MM.1S (cell line): ENCODE measurements around the gene DENND5B.
A peak's percentile ranks its signal among the peaks of the same experiment; 100 is the strongest.
"Not testable (repeated sequence)": the region's sequence is repeated elsewhere in the genome, so short reads cannot be mapped to it uniquely, and the experiment has no call there.

ENCODE experiments used
- DNase-seq: peaks from one replicate; pipeline ENCODE4 v3.0.0-alpha.2; 2015
- H2AFZ ChIP-seq: fragments of 300-600 bp; sonication (generic); 2 replicates; pipeline ENCODE4 v1.6.0; 2016; ENCODE audit warnings: antibody characterized with exemption, low read length
- H3F3A ChIP-seq: fragments of 300-600 bp; sonication (generic); 2 replicates; pipeline ENCODE4 v1.6.1; 2016; ENCODE audit warnings: mild to moderate bottlenecking, antibody characterized with exemption, low read length, moderate library complexity, mixed read lengths; ENCODE audit not compliant: insufficient read depth
- H3K27ac ChIP-seq: fragments of 300-600 bp; sonication (generic); 2 replicates; pipeline ENCODE4 v1.5.1; 2016; ENCODE audit warnings: mild to moderate bottlenecking, low read length
- H3K27me3 ChIP-seq: fragments of 300-600 bp; sonication (generic); replicated peaks from 2 replicates; pipeline ENCODE4 v1.6.0; 2016; ENCODE audit warnings: low read length; ENCODE audit not compliant: insufficient read depth
- H3K36me3 ChIP-seq: fragments of 300-600 bp; sonication (generic); replicated peaks from 2 replicates; pipeline ENCODE4 v1.6.1; 2016; ENCODE audit warnings: mild to moderate bottlenecking, low read length, mixed read lengths; ENCODE audit not compliant: insufficient read depth
- H3K4me1 ChIP-seq: fragments of 300-600 bp; sonication (generic); 2 replicates; pipeline ENCODE4 v1.6.1; 2016; ENCODE audit warnings: low read length, mixed read lengths
- H3K4me2 ChIP-seq: fragments of 300-600 bp; sonication (generic); 2 replicates; pipeline ENCODE4 v1.6.0; 2016; ENCODE audit warnings: low read depth, low read length
- H3K4me3 ChIP-seq: fragments of 300-600 bp; sonication (generic); 2 replicates; pipeline ENCODE4 v1.5.1; 2016; ENCODE audit warnings: low read length, mixed read lengths
- H3K79me2 ChIP-seq: fragments of 300-600 bp; sonication (generic); 2 replicates; pipeline ENCODE4 v1.6.1; 2016; ENCODE audit warnings: mixed run types, low read length, mixed read lengths
- H3K9ac ChIP-seq: fragments of 300-600 bp; sonication (generic); 2 replicates; pipeline ENCODE4 v1.6.1; 2016; ENCODE audit warnings: low read length, mixed read lengths
- H3K9me2 ChIP-seq: fragments of 300-600 bp; sonication (generic); replicated peaks from 2 replicates; pipeline ENCODE4 v1.6.1; 2016; ENCODE audit warnings: mild to moderate bottlenecking, low read length, mixed read lengths; ENCODE audit not compliant: insufficient read depth
- H3K9me3 ChIP-seq: fragments of 300-600 bp; sonication (generic); replicated peaks from 2 replicates; pipeline ENCODE4 v1.6.1; 2016; ENCODE audit warnings: mild to moderate bottlenecking, low read length, mixed read lengths; ENCODE audit not compliant: insufficient read depth
- H4K20me1 ChIP-seq: fragments of 300-600 bp; sonication (generic); 2 replicates; pipeline ENCODE4 v1.6.1; 2016; ENCODE audit warnings: mild to moderate bottlenecking, low read length, moderate library complexity, mixed read lengths; ENCODE audit not compliant: insufficient read depth
- EZH2 ChIP-seq: fragments of 300-600 bp; sonication (generic); optimal IDR thresholded peaks from 2 replicates; pipeline ENCODE3; 2017; ENCODE audit warnings: low read depth, mild to moderate bottlenecking, antibody characterized with exemption, low read length, mixed read lengths
- EZH2phosphoT487 ChIP-seq: fragments of 300-600 bp; sonication (generic); IDR thresholded peaks from 2 replicates; pipeline ENCODE4 v1.6.1; 2018; ENCODE audit warnings: antibody characterized with exemption, low read length
- TF ChIP-seq, protein P1 (sequence below): fragments of 300-600 bp; sonication (generic); IDR thresholded peaks from 2 replicates; pipeline ENCODE4 v1.5.1; 2016; ENCODE audit warnings: antibody characterized with exemption, low read length, mixed read lengths

Gene DENND5B

DNA sequence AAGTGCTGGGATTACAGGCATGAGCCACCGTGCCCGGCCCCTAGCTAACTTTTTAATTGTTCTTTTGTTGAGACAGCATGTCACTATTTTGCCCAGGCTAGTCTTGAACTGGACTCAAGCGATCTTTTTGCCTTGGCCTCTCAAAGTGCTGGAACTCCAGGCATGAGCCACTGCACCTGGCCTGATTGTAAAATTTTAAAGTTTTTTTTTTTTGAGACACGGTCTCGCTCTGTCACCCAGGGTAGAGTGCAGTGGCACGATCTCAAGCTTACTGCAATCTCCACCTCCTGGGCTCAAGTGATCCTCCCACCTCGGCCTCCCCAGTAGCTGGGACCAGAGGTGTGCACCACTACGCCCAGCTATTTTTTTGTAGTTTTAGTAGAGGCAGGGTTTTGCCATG, 185.9 kb downstream of the DENND5B start:
- no peaks in the 10 kb centered on the region for H3K79me2 ChIP-seq
- no peak overlapping the region for H2AFZ ChIP-seq
- no peaks in the 10 kb centered on the region for H4K20me1 ChIP-seq
- peaks cover 12% of the 10 kb centered on the region for H3F3A ChIP-seq
- H3K36me3 ChIP-seq: no peaks in the 10 kb centered on the region
- H3K9ac ChIP-seq: no peak overlapping the region
- TF ChIP-seq EZH2: no peak
- TF ChIP-seq EZH2phosphoT487: no peak
- TF ChIP-seq, protein P1, sequence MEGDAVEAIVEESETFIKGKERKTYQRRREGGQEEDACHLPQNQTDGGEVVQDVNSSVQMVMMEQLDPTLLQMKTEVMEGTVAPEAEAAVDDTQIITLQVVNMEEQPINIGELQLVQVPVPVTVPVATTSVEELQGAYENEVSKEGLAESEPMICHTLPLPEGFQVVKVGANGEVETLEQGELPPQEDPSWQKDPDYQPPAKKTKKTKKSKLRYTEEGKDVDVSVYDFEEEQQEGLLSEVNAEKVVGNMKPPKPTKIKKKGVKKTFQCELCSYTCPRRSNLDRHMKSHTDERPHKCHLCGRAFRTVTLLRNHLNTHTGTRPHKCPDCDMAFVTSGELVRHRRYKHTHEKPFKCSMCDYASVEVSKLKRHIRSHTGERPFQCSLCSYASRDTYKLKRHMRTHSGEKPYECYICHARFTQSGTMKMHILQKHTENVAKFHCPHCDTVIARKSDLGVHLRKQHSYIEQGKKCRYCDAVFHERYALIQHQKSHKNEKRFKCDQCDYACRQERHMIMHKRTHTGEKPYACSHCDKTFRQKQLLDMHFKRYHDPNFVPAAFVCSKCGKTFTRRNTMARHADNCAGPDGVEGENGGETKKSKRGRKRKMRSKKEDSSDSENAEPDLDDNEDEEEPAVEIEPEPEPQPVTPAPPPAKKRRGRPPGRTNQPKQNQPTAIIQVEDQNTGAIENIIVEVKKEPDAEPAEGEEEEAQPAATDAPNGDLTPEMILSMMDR: no peak
- no peak overlapping the region for H3K4me3 ChIP-seq
- no peaks in the 10 kb centered on the region for H3K9me2 ChIP-seq
- H3K4me2 ChIP-seq: no peak overlapping the region
- H3K9me3 ChIP-seq: no peaks in the 10 kb centered on the region
- DNase-seq: no peak
- H3K27ac ChIP-seq: no peak overlapping the region
- H3K27me3 ChIP-seq: no peaks in the 10 kb centered on the region
- H3K4me1 ChIP-seq: peaks cover 22% of the 10 kb centered on the region

DNA sequence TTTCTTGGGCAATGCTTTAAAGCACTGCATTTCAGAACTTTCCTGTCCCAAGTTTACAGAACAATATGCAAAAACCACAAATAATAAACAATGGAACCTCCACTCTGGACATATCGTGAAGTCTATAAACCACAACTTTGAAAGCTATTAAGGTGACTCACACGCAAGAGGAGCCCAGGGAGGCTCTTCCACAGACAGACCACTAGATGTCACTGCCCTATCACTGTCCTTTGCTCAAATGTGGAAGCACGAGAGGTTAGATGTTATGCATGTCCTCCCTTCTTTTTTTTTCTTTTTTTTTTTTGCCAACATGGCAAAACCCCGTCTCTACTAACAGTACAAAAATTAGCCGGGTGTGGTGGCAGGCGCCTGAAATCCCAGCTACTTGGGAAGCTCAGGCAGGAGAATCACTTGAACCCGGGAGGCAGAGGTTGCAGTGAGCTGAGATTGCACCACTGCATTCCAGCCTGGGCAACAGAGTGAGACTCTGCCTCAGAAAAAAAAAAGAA, 187.8 kb downstream of the DENND5B start:
- not testable (repeated sequence) for H3K9ac ChIP-seq, H3K27me3 ChIP-seq, H3K36me3 ChIP-seq, H2AFZ ChIP-seq, H3K79me2 ChIP-seq, H3K9me3 ChIP-seq, H3K27ac ChIP-seq, H3K4me2 ChIP-seq, H4K20me1 ChIP-seq, H3K4me3 ChIP-seq, H3K9me2 ChIP-seq
- peak; percentile 92 for DNase-seq
- Histone ChIP-seq H3F3A (peaks cover 12% of the 10 kb centered on the region), H3K4me1 (peaks cover 22% of the 10 kb centered on the region)
- TF ChIP-seq, protein P1: peak; percentile 80

DNA sequence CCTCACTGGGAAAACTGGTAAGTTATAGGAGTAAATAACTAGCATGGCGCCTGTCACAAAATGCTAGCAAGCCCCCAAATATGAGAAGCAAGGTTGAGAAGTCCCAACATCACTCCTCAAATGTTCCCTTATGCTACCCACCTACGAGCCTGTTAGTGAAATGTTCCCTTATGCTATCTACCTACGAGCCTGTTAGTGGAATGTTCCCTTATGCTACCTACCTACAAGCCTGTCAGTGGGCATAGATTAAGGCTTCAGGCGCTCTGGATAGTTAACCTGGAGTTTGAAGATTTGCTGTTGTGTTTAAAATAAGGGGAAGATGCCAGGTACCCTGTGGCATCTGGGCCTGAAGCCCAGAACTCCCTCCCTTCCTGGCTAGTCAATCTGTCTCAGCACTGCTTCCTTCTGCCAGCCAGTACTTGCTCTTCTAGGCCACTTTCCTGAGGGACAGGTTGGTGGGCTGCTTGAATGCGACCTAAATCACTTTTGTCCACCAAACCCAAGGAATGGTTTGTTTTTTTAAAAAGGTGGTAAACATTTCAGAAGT, 197.9 kb downstream of the DENND5B start:
- no peak overlapping the region for H2AFZ ChIP-seq
- H3K4me1 ChIP-seq: no peaks in the 10 kb centered on the region
- no peaks in the 10 kb centered on the region for H3K9me3 ChIP-seq
- H3K4me3 ChIP-seq: no peak overlapping the region
- no peak for TF ChIP-seq EZH2
- TF ChIP-seq, protein P1: no peak
- TF ChIP-seq EZH2phosphoT487: no peak
- H3K79me2 ChIP-seq: no peaks in the 10 kb centered on the region
- H3K27me3 ChIP-seq: no peaks in the 10 kb centered on the region
- no peaks in the 10 kb centered on the region for H3K36me3 ChIP-seq
- no peaks in the 10 kb centered on the region for H4K20me1 ChIP-seq
- H3F3A ChIP-seq: no peaks in the 10 kb centered on the region
- H3K4me2 ChIP-seq: no peak overlapping the region
- no peak overlapping the region for H3K9ac ChIP-seq
- no peak overlapping the region for H3K27ac ChIP-seq
- no peaks in the 10 kb centered on the region for H3K9me2 ChIP-seq
- no peak for DNase-seq
